HepG2 (cell line): ENCODE results near the gene TOR2A. TPM values are rescaled to one million over a fixed set of nuclear protein-coding genes. Genes with fewer than 3 reads are reported as not detected.

Source experiments
- ATF2 ChIP-seq: sonication (generic); formaldehyde crosslinking; IDR thresholded peaks from 2 replicates; pipeline ENCODE4 v1.4.0; 2020; ENCODE audit warnings: missing genetic modification reagents
- CBX2 ChIP-seq, 2 experiments: fragments of 200-600 bp in 1 of 2; sonication (generic); formaldehyde crosslinking in 1 of 2; IDR thresholded peaks; 2 replicates each; pipeline versions ENCODE4 v1.7.0 to v1.8.1; 2018 to 2022; ENCODE audit warnings: low read depth in 2 of 2, low read length in 1 of 2, mild to moderate bottlenecking in 1 of 2, missing genetic modification reagents in 1 of 2
- EP300 ChIP-seq, 3 experiments: sonication (generic) in 1 of 3; formaldehyde crosslinking in 1 of 3; IDR thresholded peaks; 2 replicates each; pipeline versions ENCODE4 v1.5.1 to v1.6.1; 2011 to 2020; ENCODE audit warnings: low read depth in 2 of 3, low read length in 2 of 3, borderline replicate concordance in 1 of 3, improper control_type of control experiment in 1 of 3, mild to moderate bottlenecking in 1 of 3, missing genetic modification reagents in 1 of 3, moderate library complexity in 1 of 3
- FIP1L1 ChIP-seq: fragments of 200-400 bp; formaldehyde crosslinking; IDR thresholded peaks from 2 replicates; pipeline ENCODE4 v1.6.1; 2018; ENCODE audit warnings: low read depth, mild to moderate bottlenecking, low read length, moderate library complexity, borderline replicate concordance; ENCODE audit not compliant: insufficient read depth
- GPN1 ChIP-seq: sonication (generic); formaldehyde crosslinking; IDR thresholded peaks from 2 replicates; pipeline ENCODE4 v1.5.1; 2020; ENCODE audit warnings: missing genetic modification reagents, borderline replicate concordance
- HDAC2 ChIP-seq: sonication (generic); formaldehyde crosslinking; IDR thresholded peaks from 2 replicates; pipeline ENCODE4 v1.4.0; 2020; ENCODE audit warnings: missing genetic modification reagents
- HNRNPL ChIP-seq: fragments of 200-400 bp; formaldehyde crosslinking; IDR thresholded peaks from 2 replicates; pipeline ENCODE4 v1.6.1; 2017; ENCODE audit warnings: mild to moderate bottlenecking, low read depth, low read length
- NFE2 ChIP-seq: sonication (generic); formaldehyde crosslinking; IDR thresholded peaks from 2 replicates; pipeline ENCODE4 v1.4.0; 2020; ENCODE audit warnings: missing genetic modification reagents
- NPAS2 ChIP-seq: sonication (generic); formaldehyde crosslinking; IDR thresholded peaks from 2 replicates; pipeline ENCODE4 v1.8.0; 2022; ENCODE audit warnings: mild to moderate bottlenecking, missing genetic modification reagents, borderline replicate concordance
- PCBP2 ChIP-seq: fragments of 200-400 bp; formaldehyde crosslinking; optimal IDR thresholded peaks from 2 replicates; pipeline ENCODE3; 2018; ENCODE audit warnings: low read length, low read depth; ENCODE audit not compliant: poor library complexity, severe bottlenecking
- PHF8 ChIP-seq: sonication (generic); formaldehyde crosslinking; IDR thresholded peaks from 2 replicates; pipeline ENCODE4 v1.5.0; 2020; ENCODE audit warnings: missing genetic modification reagents
- PRMT3 ChIP-seq: sonication (generic); formaldehyde crosslinking; IDR thresholded peaks from 2 replicates; pipeline ENCODE4 v1.8.1; 2022; ENCODE audit warnings: low read depth, mild to moderate bottlenecking, moderate library complexity, missing genetic modification reagents, borderline replicate concordance
- REST ChIP-seq, 2 experiments: IDR thresholded peaks; 2 replicates each; pipeline ENCODE4 v1.6.1; 2011 to 2012; ENCODE audit warnings: low read length in 2 of 2, borderline replicate concordance in 1 of 2, low read depth in 1 of 2, mild to moderate bottlenecking in 1 of 2, moderate library complexity in 1 of 2
- SMC3 ChIP-seq: IDR thresholded peaks from 2 replicates; pipeline ENCODE4 v1.6.1; 2011; ENCODE audit warnings: low read length, improper control_type of control experiment
- SRSF1 ChIP-seq: fragments of 200-400 bp; formaldehyde crosslinking; optimal IDR thresholded peaks from 2 replicates; pipeline ENCODE3; 2017; ENCODE audit warnings: mild to moderate bottlenecking, low read depth, low read length, moderate library complexity
- TBL1XR1 ChIP-seq: fragments of 150-350 bp; IDR thresholded peaks from 2 replicates; pipeline ENCODE4 v1.6.1; 2014; ENCODE audit warnings: borderline replicate concordance, low read length; ENCODE audit not compliant: partially characterized antibody
- ZNF317 ChIP-seq: sonication (generic); formaldehyde crosslinking; IDR thresholded peaks from 2 replicates; pipeline ENCODE4 v1.5.0; 2020; ENCODE audit warnings: mild to moderate bottlenecking, missing genetic modification reagents
- ZNF605 ChIP-seq: sonication (generic); formaldehyde crosslinking; IDR thresholded peaks from 2 replicates; pipeline ENCODE4 v1.8.0; 2022; ENCODE audit warnings: mild to moderate bottlenecking, missing genetic modification reagents
- ZNF619 ChIP-seq: sonication (generic); formaldehyde crosslinking; IDR thresholded peaks from 2 replicates; pipeline ENCODE4 v1.4.0; 2020; ENCODE audit warnings: mild to moderate bottlenecking, missing genetic modification reagents
- ZNF639 ChIP-seq: conservative IDR thresholded peaks from 2 replicates; pipeline ENCODE4 v1.6.1; 2018; ENCODE audit warnings: missing genetic modification reagents
- ZNF670 ChIP-seq: sonication (generic); formaldehyde crosslinking; IDR thresholded peaks from 2 replicates; pipeline ENCODE4 v1.8.0; 2022; ENCODE audit warnings: mild to moderate bottlenecking, missing genetic modification reagents, borderline replicate concordance
- ZNF766 ChIP-seq: sonication (generic); formaldehyde crosslinking; IDR thresholded peaks from 2 replicates; pipeline ENCODE4 v1.5.0; 2020; ENCODE audit warnings: missing genetic modification reagents, borderline replicate concordance
- ZSCAN25 ChIP-seq: sonication (generic); formaldehyde crosslinking; IDR thresholded peaks from 2 replicates; pipeline ENCODE4 v1.8.0; 2022; ENCODE audit warnings: mild to moderate bottlenecking, missing genetic modification reagents
- polyA plus RNA-seq, 8 experiments: library from polyadenylated mRNA; depleted of rRNA in 3 of 8; stranded (reverse) in 7 of 8; unstranded in 1 of 8; fragments of >200 nt; fragmentation: Illumina TruSeq in 4 of 8; extraction: Trizol in 4 of 8; gene quantifications; 2 replicates each; pipeline versions ENCODE4 v1.2.1 to v1.2.3, GENCODE V29; 2011 to 2016; ENCODE audit warnings: low read depth in 4 of 8, missing spikeins in 1 of 8, mixed read lengths in 1 of 8; ENCODE audit not compliant: insufficient read depth in 1 of 8
- total RNA-seq, 5 experiments: library from RNA; depleted of rRNA; stranded (reverse); fragments of >200 nt; fragmentation: Illumina TruSeq; extraction: Trizol; gene quantifications; 2 replicates each; pipeline ENCODE4 v1.2.3, GENCODE V29; 2016; ENCODE audit warnings: low read depth in 1 of 5

TOR2A gene
- total and polyA plus RNA-seq, 2 of the 13 experiments (the other 11 are each of a cell fraction or from before 2014, with no cell fraction given): 3.5 to 7.2 TPM

- TF ChIP-seq ZNF619: no peak
- no peak for TF ChIP-seq ZNF766 (CRISPR knock-in tag)
- TF ChIP-seq ZNF639: no peak
- TF ChIP-seq REST (IDR thresholded peaks at IDR 0.05; ENCODE audit: borderline replicate concordance in 1 of 2, low read depth in 1 of 2, low read length in 2 of 2): peak; percentile 85 to 97
- no peak for TF ChIP-seq FIP1L1
- no peak for TF ChIP-seq ZNF317
- TF ChIP-seq ZNF605 (CRISPR knock-in tag): no peak
- TF ChIP-seq TBL1XR1: no peak
- TF ChIP-seq CBX2 (IDR thresholded peaks at IDR 0.05; ENCODE audit: low read depth, low read length): no peak
- no peak for TF ChIP-seq CBX2 (CRISPR knock-in tag; IDR thresholded peaks at IDR 0.05; ENCODE audit: low read depth)
- no peak for TF ChIP-seq PHF8 (CRISPR knock-in tag)
- TF ChIP-seq SRSF1: no peak
- TF ChIP-seq NPAS2: no peak
- no peak for TF ChIP-seq SMC3
- 0 out of 2 replicates have a peak, but pooled peaks have one; percentile 20 for TF ChIP-seq ATF2 (CRISPR knock-in tag)
- no peak for TF ChIP-seq NFE2 (CRISPR knock-in tag)
- no peak for TF ChIP-seq EP300 (IDR thresholded peaks at IDR 0.05; ENCODE audit: low read depth in 2 of 2, low read length in 2 of 2)
- no peak for TF ChIP-seq EP300 (CRISPR knock-in tag; IDR thresholded peaks at IDR 0.05; ENCODE audit: borderline replicate concordance)
- no peak for TF ChIP-seq ZSCAN25 (CRISPR knock-in tag)
- TF ChIP-seq HDAC2 (CRISPR knock-in tag): 0 out of 2 replicates have a peak, but pooled peaks have one; percentile 38
- no peak for TF ChIP-seq PCBP2
- TF ChIP-seq PRMT3 (CRISPR knock-in tag): no peak
- TF ChIP-seq GPN1 (CRISPR knock-in tag): no peak
- no peak for TF ChIP-seq ZNF670 (CRISPR knock-in tag)
- TF ChIP-seq HNRNPL: no peak
These were observed 16.4 kb upstream of the TOR2A start (continued) for GRCh38 chr9:127751269-127752054.
